Spleen (tissue), 11 donors: ENCODE measurements around the gene SHLD1. TPM values are rescaled to one million over a fixed set of nuclear protein-coding genes. Genes with fewer than 3 reads are reported as not detected.

Experiments used
- DNase-seq: peaks from one replicate; pipeline ENCODE4 v3.0.0-alpha.2; 2020
- H3K27ac ChIP-seq, 8 donors: fragments of 200-600 bp; sonication (generic) in 7 of 8; 1 replicate in 4 of 8; 2 replicates in 4 of 8; pipeline versions ENCODE4 v1.5.0 to v1.8.0; 2016 to 2021; ENCODE audit warnings: inconsistent platforms in 4 of 8, mild to moderate bottlenecking in 4 of 8, moderate library complexity in 1 of 8
- H3K27me3 ChIP-seq, 7 donors: fragments of 200-600 bp; sonication (generic) in 6 of 7; replicated peaks in 1 of 7; 1 replicate in 4 of 7; 2 replicates in 3 of 7; pipeline versions ENCODE4 v1.5.0 to v1.8.0; 2016 to 2021; ENCODE audit warnings: inconsistent platforms in 3 of 7, mild to moderate bottlenecking in 1 of 7
- H3K36me3 ChIP-seq, 6 donors: fragments of 200-600 bp; sonication (generic) in 5 of 6; 1 replicate in 4 of 6; 2 replicates in 2 of 6; pipeline versions ENCODE4 v1.5.0 to v1.8.0; 2016 to 2021; ENCODE audit warnings: inconsistent platforms in 2 of 6
- H3K4me1 ChIP-seq, 6 donors: fragments of 200-600 bp; sonication (generic) in 5 of 6; 1 replicate in 3 of 6; 2 replicates in 3 of 6; pipeline versions ENCODE4 v1.5.0 to v1.8.0; 2016 to 2021; ENCODE audit warnings: inconsistent platforms in 3 of 6
- H3K4me3 ChIP-seq, 8 donors: fragments of 200-600 bp; sonication (generic) in 7 of 8; 1 replicate in 4 of 8; 2 replicates in 4 of 8; pipeline versions ENCODE4 v1.5.0 to v1.8.0; 2016 to 2021; ENCODE audit warnings: inconsistent platforms in 4 of 8, mild to moderate bottlenecking in 4 of 8, moderate library complexity in 2 of 8
- H3K9me3 ChIP-seq, 8 donors: fragments of 200-600 bp; sonication (generic) in 7 of 8; 1 replicate in 4 of 8; 2 replicates in 4 of 8; pipeline versions ENCODE4 v1.5.0 to v1.8.0; 2016 to 2021; ENCODE audit warnings: inconsistent platforms in 4 of 8
- CTCF ChIP-seq, 11 experiments: fragments of 200-600 bp in 7 of 11; fragments of 450-650 bp in 4 of 11; sonication (generic) in 4 of 11; IDR thresholded peaks in 8 of 11; conservative IDR thresholded peaks in 3 of 11; 1 replicate in 7 of 11; 2 replicates in 4 of 11; pipeline versions ENCODE4 v1.4.0 to v1.8.0; 2016 to 2021; ENCODE audit warnings: antibody characterized with exemption in 11 of 11, inconsistent platforms in 4 of 11, mild to moderate bottlenecking in 1 of 11
- POLR2A ChIP-seq, 3 donors: fragments of 450-650 bp; IDR thresholded peaks; one replicate each; pipeline ENCODE4 v1.5.1; 2017; ENCODE audit warnings: antibody characterized with exemption in 3 of 3, mild to moderate bottlenecking in 1 of 3
- POLR2AphosphoS5 ChIP-seq, 3 donors: sonication (generic); formaldehyde crosslinking; IDR thresholded peaks; one replicate each; pipeline ENCODE4 v1.5.1; 2017; ENCODE audit warnings: antibody characterized with exemption in 3 of 3
- WGBS, 5 donors: extraction: QIAGEN DNeasy Blood & Tissue Kit in 3 of 5; methylation state at CpG; one replicate each; pipeline versions ENCODE4 v1.1.5 to v1.1.7; 2013 to 2018; 5-methylcytosine and 5-hydroxymethylcytosine counted together
- intact Hi-C: fragments of 100-400 bp; cut with DNase I; formaldehyde crosslinking; loops from one replicate; pipeline ENCODE4 v1.15.0; 2023; ENCODE audit warnings: low total_unique reads
- polyA plus RNA-seq, 3 donors: library from polyadenylated mRNA; stranded (reverse); fragments of 200-250 nt; gene quantifications; one replicate each; pipeline ENCODE4 v1.2.1, GENCODE V29; 2013
- total RNA-seq, 7 donors: library from RNA; depleted of rRNA in 3 of 7; stranded (reverse); fragments of >200 nt in 3 of 7; fragmentation: NEBNext Ultra II Directional in 4 of 7; extraction: Animal tissue kit (Norgen Biotek cat#: 25700) in 4 of 7; gene quantifications; one replicate each; pipeline versions ENCODE4 v1.1.0 to v1.2.1, GENCODE V29; 2016 to 2021
- donor health status: healthy with polysubstance abuse.
- donor health status: DM: no; HTN: no; CAD: no; lungs with moderate emphysema.
- donor health status: DM: no; HTN: no; CAD: no.
- donor health status: Bipolar disorder and iron deficiency.
- donor health status: healthy.
- donor health status: DM: no; HTN: no; CAD: no.
- donor health status: DM: yes; HTN: yes; CAD: no.

Gene SHLD1
- total and polyA plus RNA-seq, 10 donors, result 8.1 to 18.6 (median 12.4) TPM

DNA sequence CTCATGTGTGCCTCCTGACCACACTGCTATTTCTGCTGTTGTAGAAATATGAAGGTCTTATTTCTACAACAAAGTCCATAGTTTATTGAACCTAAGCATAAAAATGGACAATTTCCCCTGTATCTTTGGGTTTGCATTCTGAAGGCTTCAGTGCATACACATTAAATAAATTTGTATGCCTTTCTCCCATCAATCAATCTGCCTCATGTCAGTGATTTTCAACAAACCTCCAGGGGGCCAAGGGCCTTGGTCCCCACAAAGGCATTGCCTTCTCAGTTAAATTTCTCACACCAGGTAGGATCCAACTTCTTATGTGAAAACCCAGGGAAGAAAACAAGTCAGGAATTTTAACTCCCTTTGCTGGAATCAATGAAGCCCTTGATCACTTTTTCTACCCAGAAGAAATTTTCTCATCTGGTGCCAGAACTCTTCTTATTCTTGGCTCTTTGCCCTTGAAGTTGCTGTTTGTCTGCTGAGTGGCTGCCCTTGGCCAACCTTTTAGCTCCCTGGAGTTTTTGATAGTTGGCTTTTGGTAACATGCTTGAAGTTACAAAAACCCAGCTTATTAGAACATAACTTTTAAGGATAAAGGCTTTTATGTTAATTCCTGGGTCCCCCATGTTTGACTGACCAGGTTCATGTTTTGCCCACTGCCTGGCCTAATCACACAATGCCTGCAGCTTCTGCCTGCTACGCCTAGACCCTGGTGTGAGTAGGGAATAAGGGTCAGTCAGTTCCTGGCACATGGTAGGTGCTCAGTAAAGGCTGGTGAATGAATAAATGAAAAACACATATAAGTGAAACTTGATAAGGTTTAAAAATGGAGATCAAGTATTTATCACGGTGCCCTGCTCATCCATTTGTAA lies 37.0 kb downstream of the SHLD1 start:
- H3K9me3 ChIP-seq, result no peaks in the 10 kb centered on the region
- no peaks in the 10 kb centered on the region for H3K27me3 ChIP-seq
- intact Hi-C loops, result loop anchor here (5.0 kb wide), 1 partner anchor 220 kb away; no protein-coding TSS in a partner anchor
- no peak overlapping the region for H3K4me3 ChIP-seq
- peaks cover 0 to 44% (median 5%) of the 10 kb centered on the region in 6 donors for H3K36me3 ChIP-seq
- WGBS, 5 donors, result 93 to 96% (median 95%) methylated on average over 2 of the region's 2 CpGs
- peak overlapping the region in 6 of 8 donors; percentile 1 to 54 (median 10) for H3K27ac ChIP-seq
- peaks cover 0 to 38% (median 15%) of the 10 kb centered on the region in 6 donors for H3K4me1 ChIP-seq
- no peak for DNase-seq
- TF ChIP-seq POLR2A (IDR thresholded peaks at IDR 0.05) (no peak), CTCF (IDR thresholded peaks at IDR 0.05 in 8 of 11, conservative IDR thresholded peaks at IDR 0.05 in 3 of 11) (no peak), POLR2AphosphoS5 (IDR thresholded peaks at IDR 0.05) (no peak)

DNA sequence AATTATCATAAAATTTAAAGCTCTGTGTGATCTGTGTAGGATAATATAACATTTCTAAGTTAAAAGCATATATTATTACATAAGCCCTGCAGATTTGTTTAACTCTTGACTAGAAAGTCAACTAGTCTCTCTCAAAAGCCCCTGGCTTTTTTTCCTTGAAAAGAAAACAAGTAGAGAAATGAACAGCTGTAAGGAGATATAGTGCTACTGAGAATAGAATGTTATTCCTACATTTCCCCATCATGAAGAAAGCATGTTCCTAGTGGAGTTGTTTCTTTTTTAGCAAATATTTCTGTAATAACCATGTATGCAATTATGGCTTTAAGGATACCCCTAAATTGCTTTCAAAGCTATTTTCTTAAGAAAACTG lies 37.6 kb downstream of the SHLD1 start:
- Histone ChIP-seq H3K4me1 (peaks cover 0 to 38% (median 15%) of the 10 kb centered on the region in 6 donors), H3K4me3 (no peak overlapping the region), H3K27me3 (no peaks in the 10 kb centered on the region), H3K9me3 (no peaks in the 10 kb centered on the region), H3K36me3 (peaks cover 0 to 38% (median 4%) of the 10 kb centered on the region in 6 donors), H3K27ac (peak overlapping the region in 3 of 8 donors; percentile 1 to 54 (median 3))
- no peak for DNase-seq
- TF ChIP-seq POLR2A (IDR thresholded peaks at IDR 0.05), result no peak
- no peak for TF ChIP-seq POLR2AphosphoS5 (IDR thresholded peaks at IDR 0.05)
- no peak for TF ChIP-seq CTCF (IDR thresholded peaks at IDR 0.05 in 8 of 11, conservative IDR thresholded peaks at IDR 0.05 in 3 of 11)
- intact Hi-C loops, result loop anchor here (5.0 kb wide), 1 partner anchor 220 kb away; no protein-coding TSS in a partner anchor

GRCh38 chr20:5788385-5788895 lies 38.2 kb downstream of the SHLD1 start:
- peaks cover 0 to 38% (median 15%) of the 10 kb centered on the region in 6 donors for H3K4me1 ChIP-seq
- peaks cover 0 to 32% (median 4%) of the 10 kb centered on the region in 6 donors for H3K36me3 ChIP-seq
- no peaks in the 10 kb centered on the region for H3K27me3 ChIP-seq
- H3K4me3 ChIP-seq, result no peak overlapping the region
- H3K27ac ChIP-seq, result no peak overlapping the region
- 1 to 6% (median 5%) methylated on average over 3 of the region's 3 CpGs for WGBS, 5 donors
- H3K9me3 ChIP-seq, result no peaks in the 10 kb centered on the region
- TF ChIP-seq POLR2AphosphoS5 (IDR thresholded peaks at IDR 0.05) (peak in 1 of 3 donors; percentile 58), POLR2A (IDR thresholded peaks at IDR 0.05) (no peak), CTCF (IDR thresholded peaks at IDR 0.05 in 8 of 11, conservative IDR thresholded peaks at IDR 0.05 in 3 of 11) (peak; percentile 69 to 93 (median 87))
- intact Hi-C loops, result loop anchor here (5.0 kb wide), 1 partner anchor 221 kb away; no protein-coding TSS in a partner anchor
- DNase-seq, result peak; percentile 88

- intact Hi-C loops, result loop anchor here (5.0 to 10.0 kb wide), 2 partner anchors 155 to 223 kb away; no protein-coding TSS in a partner anchor
- DNase-seq, result no peak
- Histone ChIP-seq H3K27ac (peak overlapping the region in 3 of 8 donors; percentile 9 to 44 (median 28)), H3K27me3 (no peaks in the 10 kb centered on the region), H3K36me3 (peaks cover 0 to 28% (median 9%) of the 10 kb centered on the region in 6 donors), H3K4me1 (peaks cover 0 to 38% (median 15%) of the 10 kb centered on the region in 6 donors), H3K4me3 (no peak overlapping the region), H3K9me3 (no peaks in the 10 kb centered on the region)
- WGBS, 5 donors, result 63 to 92% (median 79%) methylated on average over 2 of the region's 2 CpGs
- TF ChIP-seq POLR2A (IDR thresholded peaks at IDR 0.05), result no peak
- no peak for TF ChIP-seq POLR2AphosphoS5 (IDR thresholded peaks at IDR 0.05)
- TF ChIP-seq CTCF (IDR thresholded peaks at IDR 0.05 in 8 of 11, conservative IDR thresholded peaks at IDR 0.05 in 3 of 11), result no peak
Observed at GRCh38 chr20:5789827-5790226, 39.6 kb downstream of the SHLD1 start.
